HG03064 (cell line): ENCODE data around the gene SCYL2.

Source experiments
- ATAC-seq: cut with Tn5 transposase; IDR thresholded peaks from one replicate; pipeline ENCODE4 v1.9.1; 2021; ENCODE audit warnings: low read depth; ENCODE audit not compliant: unreplicated experiment

The SCYL2 gene

GRCh38 chr12:100371146-100371545, 104.2 kb downstream of the SCYL2 start:
- no peak for ATAC-seq

GRCh38 chr12:100372853-100373640, 106.1 kb downstream of the SCYL2 start:
- no peak for ATAC-seq

- no peak for ATAC-seq
These were observed 108.2 kb downstream of the SCYL2 start for GRCh38 chr12:100375038-100375735.

GRCh38 chr12:100376161-100376560, 109.2 kb downstream of the SCYL2 start:
- no peak for ATAC-seq

- no peak for ATAC-seq
These were observed 114.4 kb downstream of the SCYL2 start for GRCh38 chr12:100381379-100381778.

- no peak for ATAC-seq
These were observed 115.4 kb downstream of the SCYL2 start for GRCh38 chr12:100382338-100382737.

GRCh38 chr12:100383586-100384558, 116.9 kb downstream of the SCYL2 start:
- ATAC-seq: no peak

- ATAC-seq: no peak
These were observed 117.6 kb downstream of the SCYL2 start for GRCh38 chr12:100384559-100384935.

GRCh38 chr12:100388382-100388781, 121.4 kb downstream of the SCYL2 start:
- ATAC-seq: no peak
